Measurements from ENCODE around the gene SLC7A14. TPM values are rescaled to one million over a fixed set of nuclear protein-coding genes. Genes with fewer than 3 reads are reported as not detected.
"Not testable (repeated sequence)": the region's sequence is repeated elsewhere in the genome, so short reads cannot be mapped to it uniquely, and the experiment has no call there.

SLC7A14 gene
- total and polyA plus RNA-seq, 10 of the 15 experiments (the other 5 are each of a cell fraction or from before 2014, with no cell fraction given), result not detected

DNA sequence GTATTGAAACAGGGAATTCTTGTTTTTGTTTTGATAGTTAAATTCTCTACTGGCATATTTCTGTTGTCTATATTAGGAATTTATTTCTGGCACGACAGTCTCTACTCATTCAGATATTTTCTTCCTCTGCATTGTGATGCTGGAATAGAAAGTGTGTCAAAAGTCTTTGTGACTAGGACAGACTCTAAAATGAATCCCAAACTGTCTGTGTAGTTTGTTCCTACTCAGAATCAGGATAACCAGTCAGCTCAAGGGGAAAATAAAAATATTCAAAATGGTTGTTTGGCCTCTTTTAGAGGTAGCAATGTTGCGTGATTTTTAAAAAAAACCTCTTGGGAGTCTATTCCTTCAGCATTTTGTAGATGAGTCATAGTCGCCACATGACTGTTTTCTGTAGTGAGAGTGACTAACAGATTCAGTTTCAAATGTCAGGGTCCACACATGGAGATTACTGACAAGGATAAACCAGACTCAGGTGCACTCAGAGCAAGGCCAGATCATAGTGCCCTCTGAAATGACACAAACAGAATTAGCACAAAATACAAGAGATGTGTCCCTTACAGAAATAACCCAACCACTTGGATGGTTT, 13.1 kb downstream of the SLC7A14 start (continued):
- no peak for TF ChIP-seq SREBF1 (IDR thresholded peaks at IDR 0.05; ENCODE audit: low read length)
- 0 out of 4 replicates have a peak, but pooled peaks of 1 of the 2 experiments have one; percentile 50 for TF ChIP-seq SRF (IDR thresholded peaks at IDR 0.05; ENCODE audit: low read depth in 2 of 2, low read length in 2 of 2)
- no peak for TF ChIP-seq FOXK2 (IDR thresholded peaks at IDR 0.05)
- TF ChIP-seq TCF12 (IDR thresholded peaks at IDR 0.05; ENCODE audit: low read depth, low read length), result peak; percentile 49; the same call in 1 of the 2 replicates
- no peak for TF ChIP-seq RAD21 (IDR thresholded peaks at IDR 0.05; ENCODE audit: insufficient read depth, low read depth, low read length)
- TF ChIP-seq YY1 (IDR thresholded peaks at IDR 0.05; ENCODE audit: low read depth, low read length), result 0 out of 2 replicates have a peak, but pooled peaks have one; percentile 14

DNA sequence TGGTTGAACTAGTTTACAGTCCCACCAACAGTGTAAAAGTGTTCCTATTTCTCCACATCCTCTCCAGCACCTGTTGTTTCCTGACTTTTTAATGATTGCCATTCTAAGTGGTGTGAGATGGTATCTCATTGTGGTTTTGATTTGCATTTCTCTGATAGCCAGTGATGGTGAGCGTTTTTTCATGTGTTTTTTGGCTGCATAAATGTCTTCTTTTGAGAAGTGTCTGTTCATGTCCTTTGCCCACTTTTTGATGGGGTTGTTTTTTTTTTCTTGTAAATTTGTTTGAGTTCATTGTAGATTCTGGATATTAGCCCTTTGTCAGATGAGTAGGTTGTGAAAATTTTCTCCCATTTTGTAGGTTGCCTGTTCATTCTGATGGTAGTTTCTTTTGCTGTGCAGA, 18.3 kb downstream of the SLC7A14 start:
- not testable (repeated sequence) for H3K4me3 ChIP-seq
- WGBS (ENCODE audit: insufficient coverage, insufficient replicate concordance, low lambda C conversion rate, missing lambda C conversion rate), result 0% methylated on average over 1 of the region's 1 CpG

DNA sequence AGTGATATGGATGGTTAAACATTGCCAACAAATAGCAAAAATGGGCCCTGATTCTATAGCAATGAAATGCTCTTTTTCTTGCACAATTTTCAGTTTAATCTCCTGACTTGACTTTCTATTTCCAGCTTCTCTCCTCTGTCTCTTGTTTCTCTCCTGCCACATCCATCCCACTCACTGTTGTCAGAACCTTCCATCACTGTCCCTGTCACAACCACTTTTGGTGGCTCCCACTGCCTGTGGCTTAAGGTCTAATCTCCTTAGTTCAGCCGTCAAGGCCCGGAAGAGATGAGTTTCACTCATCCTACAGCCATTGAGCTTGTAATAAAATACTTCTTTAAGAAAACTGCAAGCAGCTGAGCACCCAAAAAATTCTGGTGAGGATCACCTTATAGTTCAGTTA, 19.5 kb downstream of the SLC7A14 start:
- RAD21 ChIA-PET (ENCODE audit: unreplicated experiment), result no interaction called here
- in situ Hi-C loops (cut with MboI) (no loop called here), intact Hi-C loops (cut with micrococcal nuclease; ENCODE audit: unreplicated experiment) (no loop called here)
- FAIRE-seq (no peak), DNase-seq (ENCODE audit: low read depth, low spot score) (no peak), ATAC-seq (no peak)
- Histone ChIP-seq H4K20me1 (ENCODE audit: control insufficient read depth, insufficient read depth) (no peaks in the 10 kb centered on the region), H3K27ac (ENCODE audit: control insufficient read depth, insufficient read depth) (no peak overlapping the region), H3K36me3 (ENCODE audit: control insufficient read depth in 2 of 2, insufficient read depth in 2 of 2, low read length in 1 of 2) (no peaks in the 10 kb centered on the region; a peak in 1 of 4 replicates), H3K9ac (ENCODE audit: control insufficient read depth, insufficient read depth, low read length) (no peak overlapping the region), H3K4me1 (ENCODE audit: control insufficient read depth, insufficient read depth, low read length) (peaks cover 9% of the 10 kb centered on the region), H3K4me2 (ENCODE audit: control insufficient read depth, insufficient read depth) (no peak overlapping the region), H3K9me3 (replicated peaks; ENCODE audit: control insufficient read depth, insufficient read depth, low read length) (no peaks in the 10 kb centered on the region; the same call in 2 of the 3 replicates), H3K79me2 (ENCODE audit: control insufficient read depth, insufficient read depth, low read length) (no peaks in the 10 kb centered on the region), H3K27me3 (replicated peaks in 1 of 2; ENCODE audit: control insufficient read depth in 2 of 2, insufficient read depth in 2 of 2, low read length in 1 of 2) (no peaks in the 10 kb centered on the region), H3K4me3 (no peak overlapping the region), H2AFZ (ENCODE audit: control insufficient read depth, low read depth, low read length) (no peak overlapping the region)
- CTCF ChIA-PET, result no interaction called here
- BruUV-seq (replicated peaks), result no TSS peak
- SMC1A ChIA-PET (ENCODE audit: uncharacterized antibody, unreplicated experiment), result no interaction called here
- 94% methylated on average over 2 of the region's 2 CpGs for WGBS (ENCODE audit: insufficient coverage, insufficient replicate concordance, low lambda C conversion rate, missing lambda C conversion rate)
- POLR2A ChIA-PET, result no interaction called here
- TF ChIP-seq TCF7 (IDR thresholded peaks at IDR 0.05; ENCODE audit: borderline replicate concordance), result no peak
- TF ChIP-seq FOS (IDR thresholded peaks at IDR 0.05; ENCODE audit: borderline replicate concordance, extremely low read depth, insufficient read length), result no peak
- TF ChIP-seq POLR2A (IDR thresholded peaks at IDR 0.05; ENCODE audit: low read depth, low read length), result no peak
- TF ChIP-seq, protein P1, sequence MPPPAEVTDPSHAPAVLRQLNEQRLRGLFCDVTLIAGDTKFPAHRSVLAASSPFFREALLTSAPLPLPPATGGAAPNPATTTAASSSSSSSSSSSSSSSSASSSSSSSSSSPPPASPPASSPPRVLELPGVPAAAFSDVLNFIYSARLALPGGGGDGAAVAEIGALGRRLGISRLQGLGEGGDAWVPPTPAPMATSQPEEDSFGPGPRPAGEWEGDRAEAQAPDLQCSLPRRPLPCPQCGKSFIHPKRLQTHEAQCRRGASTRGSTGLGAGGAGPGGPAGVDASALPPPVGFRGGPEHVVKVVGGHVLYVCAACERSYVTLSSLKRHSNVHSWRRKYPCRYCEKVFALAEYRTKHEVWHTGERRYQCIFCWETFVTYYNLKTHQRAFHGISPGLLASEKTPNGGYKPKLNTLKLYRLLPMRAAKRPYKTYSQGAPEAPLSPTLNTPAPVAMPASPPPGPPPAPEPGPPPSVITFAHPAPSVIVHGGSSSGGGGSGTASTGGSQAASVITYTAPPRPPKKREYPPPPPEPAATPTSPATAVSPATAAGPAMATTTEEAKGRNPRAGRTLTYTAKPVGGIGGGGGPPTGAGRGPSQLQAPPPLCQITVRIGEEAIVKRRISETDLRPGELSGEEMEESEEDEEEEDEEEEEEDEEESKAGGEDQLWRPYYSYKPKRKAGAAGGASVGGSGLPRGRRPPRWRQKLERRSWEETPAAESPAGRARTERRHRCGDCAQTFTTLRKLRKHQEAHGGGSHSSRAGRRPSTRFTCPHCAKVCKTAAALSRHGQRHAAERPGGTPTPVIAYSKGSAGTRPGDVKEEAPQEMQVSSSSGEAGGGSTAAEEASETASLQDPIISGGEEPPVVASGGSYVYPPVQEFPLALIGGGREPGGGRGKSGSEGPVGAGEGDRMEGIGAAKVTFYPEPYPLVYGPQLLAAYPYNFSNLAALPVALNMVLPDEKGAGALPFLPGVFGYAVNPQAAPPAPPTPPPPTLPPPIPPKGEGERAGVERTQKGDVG (CRISPR knock-in tag; IDR thresholded peaks at IDR 0.05), result no peak

More for the DNA sequence above, 18.3 kb downstream of the SLC7A14 start:
- in situ Hi-C loops (cut with MboI); POLR2A ChIA-PET; DNase-seq (ENCODE audit: low read depth, low spot score); H3K27me3 ChIP-seq (replicated peaks in 1 of 2; ENCODE audit: control insufficient read depth in 2 of 2, insufficient read depth in 2 of 2, low read length in 1 of 2); H3K9me3 ChIP-seq (replicated peaks; ENCODE audit: control insufficient read depth, insufficient read depth, low read length); ATAC-seq; FAIRE-seq; RAD21 ChIA-PET (ENCODE audit: unreplicated experiment); H3K4me2 ChIP-seq (ENCODE audit: control insufficient read depth, insufficient read depth); CTCF ChIA-PET; H3K4me1 ChIP-seq (ENCODE audit: control insufficient read depth, insufficient read depth, low read length); intact Hi-C loops (cut with micrococcal nuclease; ENCODE audit: unreplicated experiment); H3K36me3 ChIP-seq (ENCODE audit: control insufficient read depth in 2 of 2, insufficient read depth in 2 of 2, low read length in 1 of 2); H2AFZ ChIP-seq (ENCODE audit: control insufficient read depth, low read depth, low read length); H3K9ac ChIP-seq (ENCODE audit: control insufficient read depth, insufficient read depth, low read length); BruUV-seq (replicated peaks); H3K27ac ChIP-seq (ENCODE audit: control insufficient read depth, insufficient read depth); SMC1A ChIA-PET (ENCODE audit: uncharacterized antibody, unreplicated experiment); H4K20me1 ChIP-seq (ENCODE audit: control insufficient read depth, insufficient read depth); H3K79me2 ChIP-seq (ENCODE audit: control insufficient read depth, insufficient read depth, low read length): not testable (repeated sequence)
